ENCODE data around the gene TRAF4. TPM values are rescaled to one million over a fixed set of nuclear protein-coding genes. Genes with fewer than 3 reads are reported as not detected.
A peak's percentile ranks its signal among the peaks of the same experiment; 100 is the strongest.

The TRAF4 gene
- total and polyA plus RNA-seq, 9 of the 15 experiments (the other 6 are each of a cell fraction or from before 2014, with no cell fraction given), result 2.4 to 147 (median 72.4) TPM

- TF ChIP-seq MGA (IDR thresholded peaks at IDR 0.05) (peak; percentile 3; the same call in 1 of the 2 replicates), ZNF639 (CRISPR knock-in tag; conservative IDR thresholded peaks at IDR 0.05 in 1 of 2, IDR thresholded peaks at IDR 0.05 in 1 of 2) (peak in 1 of 2 experiments; percentile 65; a peak in 2 of 4 replicates), ZNF408 (CRISPR knock-in tag; IDR thresholded peaks at IDR 0.05; ENCODE audit: low read depth) (no peak), HDAC1 (IDR thresholded peaks at IDR 0.05) (peak in 1 of 2 experiments; percentile 57; a peak in 1 of 4 replicates), FIP1L1 (IDR thresholded peaks at IDR 0.05; ENCODE audit: low read depth, low read length, poor library complexity, severe bottlenecking) (no peak), EP400 (IDR thresholded peaks at IDR 0.05) (no peak; the same call in none of the 2 replicates), ZNF232 (CRISPR knock-in tag; IDR thresholded peaks at IDR 0.05) (no peak), RUNX1 (IDR thresholded peaks at IDR 0.05; ENCODE audit: low read depth) (no peak), NFRKB (IDR thresholded peaks at IDR 0.05; ENCODE audit: low read depth) (peak; percentile 49)
- TF ChIP-seq, protein P1, sequence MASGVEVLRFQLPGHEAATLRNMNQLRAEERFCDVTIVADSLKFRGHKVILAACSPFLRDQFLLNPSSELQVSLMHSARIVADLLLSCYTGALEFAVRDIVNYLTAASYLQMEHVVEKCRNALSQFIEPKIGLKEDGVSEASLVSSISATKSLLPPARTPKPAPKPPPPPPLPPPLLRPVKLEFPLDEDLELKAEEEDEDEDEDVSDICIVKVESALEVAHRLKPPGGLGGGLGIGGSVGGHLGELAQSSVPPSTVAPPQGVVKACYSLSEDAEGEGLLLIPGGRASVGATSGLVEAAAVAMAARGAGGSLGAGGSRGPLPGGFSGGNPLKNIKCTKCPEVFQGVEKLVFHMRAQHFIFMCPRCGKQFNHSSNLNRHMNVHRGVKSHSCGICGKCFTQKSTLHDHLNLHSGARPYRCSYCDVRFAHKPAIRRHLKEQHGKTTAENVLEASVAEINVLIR (CRISPR knock-in tag; IDR thresholded peaks at IDR 0.05), result no peak
Observed at GRCh38 chr17:28712032-28712704, 31.6 kb upstream of the TRAF4 start (continued).

All from K562 (cell line).